H1 (cell line): Measurements from ENCODE around the gene RPL28. TPM values are rescaled to one million over a fixed set of nuclear protein-coding genes. Genes with fewer than 3 reads are reported as not detected.

ENCODE experiments used
- CTCF ChIA-PET: fragments of 300-600 bp; sonication (Branson Sonifier 250); formaldehyde crosslinking; loops from one replicate; lab custom pipeline; 2021; ENCODE audit not compliant: partially characterized antibody; lab: Charles Lee
- POLR2A ChIA-PET: fragments of 300-600 bp; sonication (Branson Sonifier 250); formaldehyde crosslinking; loops from one replicate; lab custom pipeline; 2021; ENCODE audit warnings: inconsistent platforms; ENCODE audit not compliant: partially characterized antibody; lab: Charles Lee
- DNase-seq, 2 experiments: peaks; one replicate each; pipeline versions ENCODE4 v3.0.0 to v3.0.0-alpha.2; 2010 to 2022; ENCODE audit warnings: low spot score in 2 of 2, low read depth in 1 of 2, mixed read lengths in 1 of 2
- FAIRE-seq: peaks from 2 replicates; lab custom pipeline; 2011; peaks lifted over from hg19 to GRCh38; lab: Jason Lieb, UNC
- H2AFZ ChIP-seq: 2 replicates; pipeline ENCODE4 v1.8.1; 2012; ENCODE audit warnings: low read length, inconsistent platforms
- H2AK5ac ChIP-seq: 2 replicates; pipeline ENCODE4 v1.6.1; 2013; ENCODE audit warnings: low read depth, low read length
- H2BK120ac ChIP-seq: replicated peaks from 2 replicates; pipeline ENCODE3; 2013; ENCODE audit warnings: low read depth, low read length, inconsistent platforms
- H2BK12ac ChIP-seq: 2 replicates; pipeline ENCODE4 v1.6.1; 2013; ENCODE audit warnings: low read depth, low read length
- H2BK15ac ChIP-seq: 2 replicates; pipeline ENCODE4 v1.6.1; 2013; ENCODE audit warnings: low read length
- H2BK20ac ChIP-seq: 2 replicates; pipeline ENCODE4 v1.6.1; 2013; ENCODE audit warnings: low read length
- H2BK5ac ChIP-seq: 2 replicates; pipeline ENCODE4 v1.6.1; 2013; ENCODE audit warnings: low read depth, low read length
- H3K14ac ChIP-seq: 2 replicates; pipeline ENCODE4 v1.6.1; 2013; ENCODE audit warnings: inconsistent platforms; ENCODE audit not compliant: insufficient read length
- H3K18ac ChIP-seq: 2 replicates; pipeline ENCODE4 v1.6.1; 2013; ENCODE audit warnings: low read length; ENCODE audit errors: extremely low read depth
- H3K23ac ChIP-seq: 2 replicates; pipeline ENCODE4 v1.6.1; 2013; ENCODE audit warnings: inconsistent platforms; ENCODE audit not compliant: insufficient read length
- H3K23me2 ChIP-seq: 2 replicates; pipeline ENCODE4 v1.6.1; 2013; ENCODE audit warnings: low read depth, low read length
- H3K27ac ChIP-seq: 2 replicates; pipeline ENCODE4 v1.6.1; 2011; ENCODE audit warnings: low read depth, low read length, inconsistent platforms
- H3K27me3 ChIP-seq, 4 experiments: replicated peaks in 1 of 4; 1 replicate in 1 of 4; 2 replicates in 3 of 4; pipeline versions ENCODE4 v1.6.1 to v1.8.1; 2011 to 2013; ENCODE audit warnings: low read length in 3 of 4, mild to moderate bottlenecking in 3 of 4, inconsistent platforms in 2 of 4, mixed read lengths in 2 of 4, moderate library complexity in 1 of 4; ENCODE audit not compliant: control insufficient read depth in 3 of 4, insufficient read depth in 3 of 4; ENCODE audit errors: extremely low read depth in 1 of 4
- H3K36me3 ChIP-seq, 4 experiments: 2 replicates each; pipeline versions ENCODE4 v1.6.1 to v1.8.1; 2011 to 2013; ENCODE audit warnings: mild to moderate bottlenecking in 4 of 4, low read length in 3 of 4, moderate library complexity in 2 of 4, control low read depth in 1 of 4, inconsistent platforms in 1 of 4; ENCODE audit not compliant: insufficient read depth in 4 of 4, control insufficient read depth in 2 of 4
- H3K4ac ChIP-seq: replicated peaks from 2 replicates; pipeline ENCODE3; 2013; ENCODE audit warnings: low read length, low read depth, mixed read lengths, inconsistent platforms; ENCODE audit not compliant: insufficient read length
- H3K4me1 ChIP-seq, 4 experiments: replicated peaks in 1 of 4; 1 replicate in 1 of 4; 2 replicates in 3 of 4; pipeline versions ENCODE4 v1.6.1 to v1.8.1; 2011 to 2013; ENCODE audit warnings: low read length in 3 of 4, inconsistent platforms in 2 of 4, mixed read lengths in 1 of 4; ENCODE audit not compliant: insufficient read depth in 4 of 4, control insufficient read depth in 3 of 4
- H3K4me2 ChIP-seq, 2 experiments: 2 replicates each; pipeline versions ENCODE4 v1.6.1 to v1.8.1; 2011 to 2013; ENCODE audit warnings: low read depth in 2 of 2, low read length in 2 of 2, control low read depth in 1 of 2, inconsistent platforms in 1 of 2, mild to moderate bottlenecking in 1 of 2; ENCODE audit not compliant: insufficient read depth in 1 of 2
- H3K4me3 ChIP-seq, 4 experiments: fragments of 200-600, 300-600 bp in 1 of 4; sonication (generic), shearing (Covaris generic), sonication (Bioruptor Twin) in 1 of 4; 2 replicates each; pipeline versions ENCODE4 v1.5.1 to v1.8.1; 2011 to 2016; ENCODE audit warnings: low read length in 4 of 4, low read depth in 3 of 4, control low read depth in 2 of 4, inconsistent platforms in 2 of 4, mild to moderate bottlenecking in 2 of 4, mixed read lengths in 1 of 4, moderate library complexity in 1 of 4; ENCODE audit not compliant: insufficient read depth in 2 of 4; ENCODE audit errors: extremely low read depth in 1 of 4
- H3K56ac ChIP-seq: replicated peaks from 2 replicates; pipeline ENCODE3; 2013; ENCODE audit warnings: low read depth, mild to moderate bottlenecking, mixed read lengths, low read length, inconsistent platforms; ENCODE audit not compliant: insufficient read length
- H3K79me1 ChIP-seq: 2 replicates; pipeline ENCODE4 v1.6.1; 2013; ENCODE audit warnings: low read depth, low read length, control low read depth
- H3K79me2 ChIP-seq, 2 experiments: 2 replicates each; pipeline versions ENCODE4 v1.6.1 to v1.8.1; 2012 to 2013; ENCODE audit warnings: low read length in 2 of 2, mild to moderate bottlenecking in 2 of 2, inconsistent platforms in 1 of 2; ENCODE audit not compliant: insufficient read depth in 2 of 2, control insufficient read depth in 1 of 2
- H3K9ac ChIP-seq, 4 experiments: replicated peaks in 1 of 4; 1 replicate in 1 of 4; 2 replicates in 3 of 4; pipeline versions ENCODE4 v1.6.1 to v1.8.1; 2011 to 2013; ENCODE audit warnings: low read depth in 3 of 4, low read length in 3 of 4, control low read depth in 2 of 4, mild to moderate bottlenecking in 2 of 4, moderate library complexity in 2 of 4, inconsistent platforms in 1 of 4; ENCODE audit errors: extremely low read depth in 1 of 4
- H3K9me3 ChIP-seq, 2 experiments: 2 replicates each; pipeline versions ENCODE4 v1.6.1 to v1.8.1; 2012 to 2013; ENCODE audit warnings: mild to moderate bottlenecking in 2 of 2, moderate library complexity in 2 of 2, control low read depth in 1 of 2, inconsistent platforms in 1 of 2, low read depth in 1 of 2, low read length in 1 of 2, mixed read lengths in 1 of 2; ENCODE audit not compliant: insufficient read depth in 2 of 2
- H4K20me1 ChIP-seq, 2 experiments: replicated peaks in 1 of 2; 2 replicates each; pipeline versions ENCODE3 to v1.8.1; 2011 to 2013; ENCODE audit warnings: inconsistent platforms in 2 of 2, low read length in 2 of 2, mild to moderate bottlenecking in 1 of 2; ENCODE audit not compliant: insufficient read depth in 2 of 2, control insufficient read depth in 1 of 2
- H4K5ac ChIP-seq: 2 replicates; pipeline ENCODE4 v1.6.1; 2013; ENCODE audit warnings: low read length, low read depth, mixed read lengths, inconsistent platforms; ENCODE audit not compliant: insufficient read length
- H4K8ac ChIP-seq: 2 replicates; pipeline ENCODE4 v1.8.0; 2013; ENCODE audit warnings: mild to moderate bottlenecking, moderate library complexity, low read length, inconsistent platforms; ENCODE audit not compliant: insufficient read depth; ENCODE audit errors: extremely low read depth
- H4K91ac ChIP-seq: replicated peaks from 2 replicates; pipeline ENCODE3; 2013; ENCODE audit warnings: low read length, mixed read lengths, inconsistent platforms; ENCODE audit not compliant: insufficient read length
- GABPA ChIP-seq: IDR thresholded peaks from 2 replicates; pipeline ENCODE4 v1.6.1; 2011; ENCODE audit warnings: mild to moderate bottlenecking, low read length, moderate library complexity, borderline replicate concordance; ENCODE audit not compliant: insufficient read depth
- HDAC6 ChIP-seq: IDR thresholded peaks from one replicate; pipeline ENCODE4 v1.7.1; 2012; ENCODE audit warnings: low read depth, mild to moderate bottlenecking, inconsistent platforms, low read length, moderate library complexity
- SIX5 ChIP-seq: IDR thresholded peaks from 2 replicates; pipeline ENCODE4 v1.6.1; 2011; ENCODE audit warnings: mild to moderate bottlenecking, low read depth, low read length
- WGBS, 2 experiments: shearing (Covaris generic) in 1 of 2; methylation state at CpG; one replicate each; pipeline versions ENCODE4 v1.1.6 to v1.1.7; 2013 to 2015; ENCODE audit warnings: low lambda C conversion rate in 2 of 2, mixed read lengths in 2 of 2, inconsistent platforms in 1 of 2, low coverage in 1 of 2, missing lambda C conversion rate in 1 of 2; ENCODE audit not compliant: insufficient replicate concordance in 2 of 2, insufficient coverage in 1 of 2, insufficient read length in 1 of 2; ENCODE audit errors: extremely low coverage in 1 of 2, missing lambda C conversion rate in 1 of 2; 5-methylcytosine and 5-hydroxymethylcytosine counted together
- polyA plus RNA-seq, 7 experiments: library from polyadenylated mRNA; depleted of rRNA in 3 of 7; stranded (reverse) in 5 of 7; unstranded in 2 of 7; fragments of >200 nt in 5 of 7; fragments of 200-250 nt in 2 of 7; gene quantifications; 1 replicate in 5 of 7; 2 replicates in 1 of 7; 4 replicates in 1 of 7; pipeline versions ENCODE4 v1.2.1 to v1.2.3, GENCODE V29; 2011 to 2013; ENCODE audit warnings: missing spikeins in 2 of 7, mixed read lengths in 2 of 7
- total RNA-seq: library from RNA; stranded (reverse); fragmentation: NEBNext Ultra II Directional; extraction: Animal tissue kit (Norgen Biotek cat#: 25700); gene quantifications from 2 replicates; pipeline ENCODE4 v1.2.1, GENCODE V29; 2021

The RPL28 gene
- total and polyA plus RNA-seq, 2 of the 8 experiments (the other 6 are each of a cell fraction or from before 2014, with no cell fraction given) = 2,123 to 8,402 TPM

- peaks cover 17 to 53% (median 44%) of the 10 kb centered on the region in 4 experiments for H3K27me3 ChIP-seq
- H2BK120ac ChIP-seq = no peak overlapping the region
- H3K18ac ChIP-seq = no peak overlapping the region; the same call in 1 of the 2 replicates
- no peak overlapping the region for H2BK20ac ChIP-seq
- H3K79me2 ChIP-seq = no peaks in the 10 kb centered on the region
- H3K4me1 ChIP-seq = peaks cover 11 to 38% (median 23%) of the 10 kb centered on the region in 4 experiments
- FAIRE-seq (no peak), DNase-seq (no peak)
- no peak overlapping the region for H3K4ac ChIP-seq
- peaks cover 0 to 10% of the 10 kb centered on the region in 2 experiments for H4K20me1 ChIP-seq
- no peak overlapping the region for H2AK5ac ChIP-seq
- H3K36me3 ChIP-seq = peaks cover 0 to 12% (median 0%) of the 10 kb centered on the region in 4 experiments; a peak in 1 of 8 replicates
- ChIA-PET POLR2A (interaction anchor here (1.0 to 7.9 kb wide), 12 partner anchors 9 to 70 kb away, joined by 3 to 58 read pairs (median 5); partner anchors contain the start of genes GARIN5B, IL11 and KMT5C), CTCF (interaction anchor here (0.9 to 1.7 kb wide), 7 partner anchors 9 to 69 kb away, joined by 3 to 7 read pairs (median 3); partner anchors contain the start of genes BRSK1 and KMT5C)
- H3K56ac ChIP-seq = no peak overlapping the region
- WGBS, 2 experiments = 88% methylated on average over 25 of the region's 25 CpGs; no CpG with 5 or more reads in 1 of the 2 experiments
- H4K5ac ChIP-seq = no peak overlapping the region
- H3K4me3 ChIP-seq = no peak overlapping the region
- peak overlapping the region; percentile 88; the same call in 1 of the 2 replicates for H2BK15ac ChIP-seq
- no peak overlapping the region for H2AFZ ChIP-seq
- H4K91ac ChIP-seq = peak overlapping the region; percentile 46
- H3K23ac ChIP-seq = no peak overlapping the region
- peak overlapping the region; percentile 88 to 96; a peak in 1 of 4 replicates for H3K4me2 ChIP-seq
- H4K8ac ChIP-seq = no peak overlapping the region; the same call in 1 of the 2 replicates
- H3K14ac ChIP-seq = no peak overlapping the region
- H3K9ac ChIP-seq = no peak overlapping the region
- H2BK12ac ChIP-seq = no peak overlapping the region; the same call in 1 of the 2 replicates
- no peak overlapping the region for H2BK5ac ChIP-seq
- no peaks in the 10 kb centered on the region for H3K79me1 ChIP-seq
- H3K27ac ChIP-seq = no peak overlapping the region
- TF ChIP-seq SIX5 (no peak), GABPA (no peak), HDAC6 (no peak)
- peaks cover 12% of the 10 kb centered on the region; the same call in 1 of the 2 replicates for H3K23me2 ChIP-seq
- no peaks in the 10 kb centered on the region for H3K9me3 ChIP-seq
Measured at GRCh38 chr19:55352549-55353145, 33.1 kb upstream of the RPL28 start.
